HFF-Myc (cell line): ENCODE measurements around the gene PRDX5.
"Not testable (repeated sequence)": the region's sequence is repeated elsewhere in the genome, so short reads cannot be mapped to it uniquely, and the experiment has no call there.

Experiments used
- DNase-seq: peaks from one replicate; pipeline ENCODE4 v3.0.0-alpha.2; 2011; ENCODE audit warnings: low read depth; ENCODE audit errors: extremely low read depth
- H3K4me3 ChIP-seq: replicated peaks from 2 replicates; pipeline ENCODE4 v1.5.1; 2011; ENCODE audit warnings: low read depth, mild to moderate bottlenecking, control low read depth, low read length
- CTCF ChIP-seq: IDR thresholded peaks from 2 replicates; pipeline ENCODE4 v1.5.1; 2012; ENCODE audit warnings: mild to moderate bottlenecking, low read depth, low read length, control low read depth; ENCODE audit errors: missing control alignments

Gene PRDX5

GRCh38 chr11:64304032-64304315 is 13.9 kb upstream of the PRDX5 start:
- H3K4me3 ChIP-seq: peak overlapping the region; percentile 79
- TF ChIP-seq CTCF: no peak
- no peak for DNase-seq

GRCh38 chr11:64304316-64305072 is 13.4 kb upstream of the PRDX5 start:
- DNase-seq: peak; percentile 79
- peak overlapping the region; percentile 79 for H3K4me3 ChIP-seq
- TF ChIP-seq CTCF: peak; percentile 93

- no peak for TF ChIP-seq CTCF
- DNase-seq: peak; percentile 90
- peak within 1 kb of the TSS; percentile 79 for H3K4me3 ChIP-seq
These were observed 12.7 kb upstream of the PRDX5 start, which contains the start of gene ESRRA for GRCh38 chr11:64305075-64305690. Gene ESRRA, plus strand, starts transcription at chr11:64305524. Its CDS starts 1,656 bp downstream, at chr11:64307180.

GRCh38 chr11:64305691-64306562 is 12.0 kb upstream of the PRDX5 start:
- DNase-seq: no peak
- peak; percentile 24 for TF ChIP-seq CTCF
- H3K4me3 ChIP-seq: peak overlapping the region; percentile 79

- DNase-seq: no peak
- TF ChIP-seq CTCF: no peak
- H3K4me3 ChIP-seq: peak overlapping the region; percentile 79
These were observed 11.4 kb upstream of the PRDX5 start for GRCh38 chr11:64306563-64306875.

- DNase-seq: no peak
- TF ChIP-seq CTCF: no peak
These were observed 10.9 kb upstream of the PRDX5 start for GRCh38 chr11:64306876-64307622.

GRCh38 chr11:64307795-64308194 is 10.1 kb upstream of the PRDX5 start:
- H3K4me3 ChIP-seq, DNase-seq: not testable (repeated sequence)

More at GRCh38 chr11:64306876-64307622, 10.9 kb upstream of the PRDX5 start:
- H3K4me3 ChIP-seq: peak overlapping the region; percentile 79
